Dendritic cell treated with granulocyte-macrophage colony-stimulating factor and Interleukin-4, amounts not matched to agents 40 ng/mL and 50 ng/mL, for 4 days (primary cell): Measurements from ENCODE around the gene TRIO.

Source experiments
- H3K27ac Mint-ChIP-seq: one replicate; pipeline ENCODE4 v1.8.0; 2022; ENCODE audit warnings: mild to moderate bottlenecking, mixed read lengths
- H3K27me3 Mint-ChIP-seq: one replicate; pipeline ENCODE4 v1.8.0; 2022; ENCODE audit warnings: mild to moderate bottlenecking, mixed read lengths
- H3K36me3 Mint-ChIP-seq: one replicate; pipeline ENCODE4 v1.8.0; 2022; ENCODE audit warnings: low read depth, mixed read lengths
- H3K4me1 Mint-ChIP-seq: one replicate; pipeline ENCODE4 v1.8.0; 2022; ENCODE audit warnings: low read depth, mixed read lengths
- H3K4me3 Mint-ChIP-seq: one replicate; pipeline ENCODE4 v1.8.0; 2022; ENCODE audit warnings: mild to moderate bottlenecking, moderate library complexity, mixed read lengths
- H3K9me3 Mint-ChIP-seq: one replicate; pipeline ENCODE4 v1.8.0; 2022; ENCODE audit warnings: mixed read lengths
- intact Hi-C: fragments of 100-400 bp; cut with micrococcal nuclease; formaldehyde crosslinking; loops from one replicate; pipeline ENCODE4 v1.15.0; 2022

Gene TRIO

GRCh38 chr5:14250748-14251701 lies 107.9 kb downstream of the TRIO start:
- Mint-ChIP-seq H3K9me3 (peaks cover 15% of the 10 kb centered on the region), H3K27me3 (no peaks in the 10 kb centered on the region), H3K4me3 (no peak overlapping the region), H3K4me1 (peaks cover 41% of the 10 kb centered on the region), H3K36me3 (peaks cover 4% of the 10 kb centered on the region), H3K27ac (no peak overlapping the region)
- intact Hi-C loops = no loop called here

GRCh38 chr5:14251733-14252132 lies 108.6 kb downstream of the TRIO start:
- Mint-ChIP-seq H3K4me3 (no peak overlapping the region), H3K27me3 (no peaks in the 10 kb centered on the region)

GRCh38 chr5:14252793-14253192 lies 109.7 kb downstream of the TRIO start:
- no peak overlapping the region for H3K27ac Mint-ChIP-seq
- H3K9me3 Mint-ChIP-seq = peaks cover 26% of the 10 kb centered on the region
- H3K4me1 Mint-ChIP-seq = peaks cover 46% of the 10 kb centered on the region
- H3K4me3 Mint-ChIP-seq = no peak overlapping the region
- H3K27me3 Mint-ChIP-seq = no peaks in the 10 kb centered on the region
- peaks cover 8% of the 10 kb centered on the region for H3K36me3 Mint-ChIP-seq
- intact Hi-C loops = no loop called here

More at GRCh38 chr5:14251733-14252132, 108.6 kb downstream of the TRIO start:
- Mint-ChIP-seq H3K36me3 (peaks cover 8% of the 10 kb centered on the region), H3K27ac (no peak overlapping the region), H3K9me3 (peaks cover 22% of the 10 kb centered on the region), H3K4me1 (peaks cover 45% of the 10 kb centered on the region)
- intact Hi-C loops = no loop called here

- no peak overlapping the region for H3K27ac Mint-ChIP-seq
- peaks cover 48% of the 10 kb centered on the region for H3K4me1 Mint-ChIP-seq
- peaks cover 26% of the 10 kb centered on the region for H3K9me3 Mint-ChIP-seq
- H3K4me3 Mint-ChIP-seq = no peak overlapping the region
- no peaks in the 10 kb centered on the region for H3K27me3 Mint-ChIP-seq
- H3K36me3 Mint-ChIP-seq = peaks cover 8% of the 10 kb centered on the region
- intact Hi-C loops = no loop called here
Measured at GRCh38 chr5:14254686-14255085, 111.5 kb downstream of the TRIO start.

GRCh38 chr5:14256026-14256690 lies 113.0 kb downstream of the TRIO start:
- Mint-ChIP-seq H3K4me1 (peaks cover 38% of the 10 kb centered on the region), H3K36me3 (peaks cover 8% of the 10 kb centered on the region), H3K4me3 (no peak overlapping the region), H3K27me3 (no peaks in the 10 kb centered on the region), H3K9me3 (peaks cover 26% of the 10 kb centered on the region), H3K27ac (no peak overlapping the region)
- intact Hi-C loops = no loop called here

- Mint-ChIP-seq H3K27me3 (no peaks in the 10 kb centered on the region), H3K36me3 (peaks cover 8% of the 10 kb centered on the region), H3K9me3 (peaks cover 26% of the 10 kb centered on the region), H3K27ac (no peak overlapping the region), H3K4me3 (no peak overlapping the region), H3K4me1 (peaks cover 37% of the 10 kb centered on the region)
- intact Hi-C loops = no loop called here
Measured at GRCh38 chr5:14256756-14257393, 113.7 kb downstream of the TRIO start.

GRCh38 chr5:14257995-14258403 lies 114.9 kb downstream of the TRIO start:
- Mint-ChIP-seq H3K27ac (no peak overlapping the region), H3K9me3 (peaks cover 26% of the 10 kb centered on the region), H3K4me1 (peaks cover 37% of the 10 kb centered on the region), H3K4me3 (no peak overlapping the region), H3K36me3 (peaks cover 8% of the 10 kb centered on the region), H3K27me3 (no peaks in the 10 kb centered on the region)
- intact Hi-C loops = no loop called here

GRCh38 chr5:14258840-14259239 lies 115.7 kb downstream of the TRIO start:
- Mint-ChIP-seq H3K4me1 (peaks cover 37% of the 10 kb centered on the region), H3K27me3 (no peaks in the 10 kb centered on the region), H3K36me3 (peaks cover 8% of the 10 kb centered on the region), H3K27ac (no peak overlapping the region), H3K9me3 (peaks cover 26% of the 10 kb centered on the region), H3K4me3 (no peak overlapping the region)
- intact Hi-C loops = no loop called here

GRCh38 chr5:14260637-14261036 lies 117.5 kb downstream of the TRIO start:
- Mint-ChIP-seq H3K4me1 (peaks cover 37% of the 10 kb centered on the region), H3K4me3 (no peak overlapping the region)
- intact Hi-C loops = loop anchor here (10.0 kb wide), 1 partner anchor 56 kb away; no protein-coding TSS in a partner anchor

GRCh38 chr5:14261235-14261634 lies 118.1 kb downstream of the TRIO start:
- Mint-ChIP-seq H3K36me3 (peaks cover 2% of the 10 kb centered on the region), H3K4me3 (no peak overlapping the region), H3K9me3 (peaks cover 9% of the 10 kb centered on the region), H3K27me3 (no peaks in the 10 kb centered on the region), H3K27ac (no peak overlapping the region), H3K4me1 (peaks cover 34% of the 10 kb centered on the region)
- intact Hi-C loops = loop anchor here (10.0 kb wide), 1 partner anchor 56 kb away; no protein-coding TSS in a partner anchor

More at GRCh38 chr5:14260637-14261036, 117.5 kb downstream of the TRIO start:
- H3K9me3 Mint-ChIP-seq = peaks cover 15% of the 10 kb centered on the region
- H3K27me3 Mint-ChIP-seq = no peaks in the 10 kb centered on the region
- peaks cover 8% of the 10 kb centered on the region for H3K36me3 Mint-ChIP-seq
- no peak overlapping the region for H3K27ac Mint-ChIP-seq

GRCh38 chr5:14261856-14262611 lies 118.9 kb downstream of the TRIO start:
- Mint-ChIP-seq H3K27me3 (no peaks in the 10 kb centered on the region), H3K4me1 (peaks cover 27% of the 10 kb centered on the region), H3K27ac (no peak overlapping the region), H3K36me3 (no peaks in the 10 kb centered on the region), H3K9me3 (peaks cover 1% of the 10 kb centered on the region), H3K4me3 (no peak overlapping the region)
- intact Hi-C loops = loop anchor here (10.0 kb wide), 1 partner anchor 57 kb away; no protein-coding TSS in a partner anchor

GRCh38 chr5:14263113-14263512 lies 120.0 kb downstream of the TRIO start:
- Mint-ChIP-seq H3K4me3 (no peak overlapping the region), H3K4me1 (peaks cover 31% of the 10 kb centered on the region), H3K27ac (no peak overlapping the region), H3K36me3 (no peaks in the 10 kb centered on the region), H3K27me3 (no peaks in the 10 kb centered on the region), H3K9me3 (no peaks in the 10 kb centered on the region)
- intact Hi-C loops = loop anchor here (10.0 kb wide), 1 partner anchor 58 kb away; no protein-coding TSS in a partner anchor

GRCh38 chr5:14263699-14264098 lies 120.6 kb downstream of the TRIO start:
- H3K27me3 Mint-ChIP-seq = no peaks in the 10 kb centered on the region
- H3K4me1 Mint-ChIP-seq = peaks cover 31% of the 10 kb centered on the region
- H3K9me3 Mint-ChIP-seq = no peaks in the 10 kb centered on the region
- H3K27ac Mint-ChIP-seq = no peak overlapping the region
- intact Hi-C loops = loop anchor here (1.0 to 10.0 kb wide), 2 partner anchors 59 to 118 kb away; no protein-coding TSS in a partner anchor
- H3K4me3 Mint-ChIP-seq = no peak overlapping the region
- H3K36me3 Mint-ChIP-seq = no peaks in the 10 kb centered on the region
